GM21515 (cell line): ENCODE results near the gene CYP2S1.
"Not testable (repeated sequence)": the region's sequence is repeated elsewhere in the genome, so short reads cannot be mapped to it uniquely, and the experiment has no call there.

ENCODE experiments used
- ATAC-seq: cut with Tn5 transposase; IDR thresholded peaks from one replicate; pipeline ENCODE4 v1.9.1; 2021; ENCODE audit not compliant: unreplicated experiment

The CYP2S1 gene

GRCh38 chr19:41192574-41193429 lies at the start of gene CYP2S1:
Gene CYP2S1, plus strand, starts transcription at chr19:41193219. Its CDS starts 46 bp downstream, at chr19:41193265.
- no peak for ATAC-seq

GRCh38 chr19:41144403-41144802 lies 48.6 kb upstream of the CYP2S1 start:
- no peak for ATAC-seq

- ATAC-seq = no peak
Observed at GRCh38 chr19:41149831-41150230, 43.2 kb upstream of the CYP2S1 start.

- not testable (repeated sequence) for ATAC-seq
Observed at GRCh38 chr19:41150986-41151385, 42.0 kb upstream of the CYP2S1 start.

- ATAC-seq = no peak
Observed at GRCh38 chr19:41154060-41154459, 39.0 kb upstream of the CYP2S1 start.

- no peak for ATAC-seq
Observed at GRCh38 chr19:41156207-41156606, 36.8 kb upstream of the CYP2S1 start.

- no peak for ATAC-seq
Observed at GRCh38 chr19:41159881-41160280, 33.1 kb upstream of the CYP2S1 start.

GRCh38 chr19:41161903-41162302 lies 31.1 kb upstream of the CYP2S1 start:
- ATAC-seq = no peak

GRCh38 chr19:41166944-41167804 lies 25.8 kb upstream of the CYP2S1 start:
- no peak for ATAC-seq

- ATAC-seq = no peak
Observed at GRCh38 chr19:41172297-41173164, 20.5 kb upstream of the CYP2S1 start.

- ATAC-seq = no peak
Observed at GRCh38 chr19:41174297-41174928, 18.6 kb upstream of the CYP2S1 start.

- no peak for ATAC-seq
Observed at GRCh38 chr19:41175801-41176777, 16.9 kb upstream of the CYP2S1 start.

GRCh38 chr19:41180173-41180572 lies 12.8 kb upstream of the CYP2S1 start:
- not testable (repeated sequence) for ATAC-seq

GRCh38 chr19:41186971-41187883 lies 5.8 kb upstream of the CYP2S1 start:
- no peak for ATAC-seq

GRCh38 chr19:41187884-41188279 lies 5.1 kb upstream of the CYP2S1 start:
- ATAC-seq = no peak

GRCh38 chr19:41189425-41190065 lies 3.5 kb upstream of the CYP2S1 start:
- no peak for ATAC-seq

- ATAC-seq = no peak
Observed at GRCh38 chr19:41193430-41194156, 574 bp downstream of the CYP2S1 start.
